Caco-2 (cell line): ENCODE measurements around the gene ITPR1. TPM values are rescaled to one million over a fixed set of nuclear protein-coding genes. Genes with fewer than 3 reads are reported as not detected.

ENCODE experiments used
- BruUV-seq: library from RNA; stranded (reverse); fragments of 400-500 nt; replicated peaks from 2 replicates; lab custom pipeline; 2021; lab: Mats Ljungman, UMichigan
- CTCF ChIA-PET: fragments of 300-600 bp; sonication (Branson Sonifier 250); formaldehyde crosslinking; loops from one replicate; lab custom pipeline; 2022; ENCODE audit warnings: antibody characterized with exemption; lab: Charles Lee
- POLR2A ChIA-PET: fragments of 300-600 bp; sonication (Branson Sonifier 250); formaldehyde crosslinking; loops from one replicate; lab custom pipeline; 2022; ENCODE audit warnings: antibody characterized with exemption; lab: Charles Lee
- DNase-seq, 2 experiments: peaks; one replicate each; pipeline versions ENCODE4 v3.0.0 to v3.0.0-alpha.2; 2020 to 2022
- H3K27me3 ChIP-seq: replicated peaks from 2 replicates; pipeline ENCODE4 v1.6.0; 2011; ENCODE audit warnings: low read length; ENCODE audit not compliant: control insufficient read depth, insufficient read depth
- H3K36me3 ChIP-seq: 2 replicates; pipeline ENCODE4 v1.5.1; 2011; ENCODE audit warnings: low read length; ENCODE audit not compliant: control insufficient read depth, insufficient read depth
- H3K4me1 ChIP-seq: fragments of 250-450 bp; sonication (Bioruptor Pico); 2 replicates; pipeline ENCODE4 v1.5.1; 2020; ENCODE audit warnings: mild to moderate bottlenecking
- H3K4me3 ChIP-seq: 2 replicates; pipeline ENCODE4 v1.5.1; 2011; ENCODE audit warnings: low read depth, mild to moderate bottlenecking, control low read depth, low read length
- H3K9me3 ChIP-seq: fragments of 250-450 bp; sonication (Bioruptor Pico); 2 replicates; pipeline ENCODE4 v1.5.1; 2020; ENCODE audit warnings: mild to moderate bottlenecking, moderate library complexity
- H3K27ac Mint-ChIP-seq: one replicate; pipeline ENCODE4 v1.8.0; 2022; ENCODE audit warnings: mixed read lengths; ENCODE audit not compliant: unreplicated experiment
- H3K27me3 Mint-ChIP-seq: one replicate; pipeline ENCODE4 v1.8.0; 2022; ENCODE audit warnings: mixed read lengths; ENCODE audit not compliant: insufficient read depth, unreplicated experiment
- H3K36me3 Mint-ChIP-seq: one replicate; pipeline ENCODE4 v1.8.0; 2022; ENCODE audit warnings: mild to moderate bottlenecking, mixed read lengths; ENCODE audit not compliant: insufficient read depth, unreplicated experiment
- H3K4me1 Mint-ChIP-seq: one replicate; pipeline ENCODE4 v1.8.0; 2022; ENCODE audit warnings: low read depth, mixed read lengths; ENCODE audit not compliant: unreplicated experiment
- H3K4me3 Mint-ChIP-seq: one replicate; pipeline ENCODE4 v1.8.0; 2022; ENCODE audit warnings: mild to moderate bottlenecking, moderate library complexity, mixed read lengths; ENCODE audit not compliant: unreplicated experiment
- H3K9me3 Mint-ChIP-seq: one replicate; pipeline ENCODE4 v1.8.0; 2022; ENCODE audit warnings: mixed read lengths; ENCODE audit not compliant: unreplicated experiment
- CTCF ChIP-seq, 2 experiments: fragments of 200-600 bp in 1 of 2; IDR thresholded peaks; 1 replicate in 1 of 2; 2 replicates in 1 of 2; pipeline versions ENCODE4 v1.5.1 to v1.8.0; 2011 to 2022; ENCODE audit warnings: antibody characterized with exemption in 1 of 2, control low read depth in 1 of 2, inconsistent platforms in 1 of 2, low read depth in 1 of 2, low read length in 1 of 2, mild to moderate bottlenecking in 1 of 2, moderate library complexity in 1 of 2; ENCODE audit not compliant: insufficient read depth in 1 of 2, severe bottlenecking in 1 of 2, unreplicated experiment in 1 of 2
- intact Hi-C: fragments of 100-400 bp; cut with micrococcal nuclease; formaldehyde crosslinking; loops from one replicate; pipeline ENCODE4 v1.10.0; 2022; ENCODE audit not compliant: unreplicated experiment
- total RNA-seq: library from RNA; stranded (reverse); gene quantifications from 2 replicates; pipeline ENCODE4 v1.2.3, GENCODE V29; 2022

The ITPR1 gene
- total RNA-seq, 1 experiment from 2014 or later, result 10.4 TPM

- H3K4me3 ChIP-seq, result no peak overlapping the region
- TF ChIP-seq CTCF (IDR thresholded peaks at IDR 0.05; ENCODE audit: insufficient read depth in 1 of 2, low read depth in 1 of 2, low read length in 1 of 2, severe bottlenecking in 1 of 2, unreplicated experiment in 1 of 2), result no peak
- no peak for DNase-seq
- no peaks in the 10 kb centered on the region for H3K9me3 ChIP-seq
- Mint-ChIP-seq H3K36me3 (no peaks in the 10 kb centered on the region), H3K4me3 (no peak overlapping the region), H3K9me3 (no peaks in the 10 kb centered on the region), H3K4me1 (peaks cover 13% of the 10 kb centered on the region), H3K27ac (no peak overlapping the region), H3K27me3 (no peaks in the 10 kb centered on the region)
- no TSS peak for BruUV-seq
- intact Hi-C loops, result loop anchor here (5.0 kb wide), 2 partner anchors 115 to 150 kb away; partner anchors contain the start of gene BHLHE40
- no peaks in the 10 kb centered on the region for H3K36me3 ChIP-seq
- peaks cover 18% of the 10 kb centered on the region for H3K4me1 ChIP-seq
- ChIA-PET POLR2A (no interaction called here), CTCF (interaction anchor here (0.6 kb wide), 1 partner anchor 16 kb away, joined by 4 read pairs; no protein-coding TSS in a partner anchor)
- no peaks in the 10 kb centered on the region for H3K27me3 ChIP-seq
These were observed 334.6 kb downstream of the ITPR1 start for GRCh38 chr3:4827767-4828166.

- no peak overlapping the region for H3K27ac Mint-ChIP-seq
These were observed 335.3 kb downstream of the ITPR1 start for GRCh38 chr3:4828279-4829030.

GRCh38 chr3:4829031-4829394, 335.9 kb downstream of the ITPR1 start:
- no peaks in the 10 kb centered on the region for H3K27me3 ChIP-seq
- no peak for DNase-seq
- ChIA-PET POLR2A (no interaction called here), CTCF (no interaction called here)
- H3K27ac Mint-ChIP-seq, result no peak overlapping the region
- no peaks in the 10 kb centered on the region for H3K27me3 Mint-ChIP-seq
- BruUV-seq, result no TSS peak
- no peaks in the 10 kb centered on the region for H3K9me3 Mint-ChIP-seq
- no peak overlapping the region for H3K4me3 Mint-ChIP-seq
- intact Hi-C loops, result loop anchor here (5.0 kb wide), 2 partner anchors 117 to 148 kb away; partner anchors contain the start of gene BHLHE40
- no peaks in the 10 kb centered on the region for H3K9me3 ChIP-seq
- H3K4me1 ChIP-seq, result peaks cover 18% of the 10 kb centered on the region
- H3K4me1 Mint-ChIP-seq, result peaks cover 13% of the 10 kb centered on the region
- no peak overlapping the region for H3K4me3 ChIP-seq
- H3K36me3 Mint-ChIP-seq, result no peaks in the 10 kb centered on the region
- no peak for TF ChIP-seq CTCF (IDR thresholded peaks at IDR 0.05; ENCODE audit: insufficient read depth in 1 of 2, low read depth in 1 of 2, low read length in 1 of 2, severe bottlenecking in 1 of 2, unreplicated experiment in 1 of 2)
- no peaks in the 10 kb centered on the region for H3K36me3 ChIP-seq

More at GRCh38 chr3:4828279-4829030, 335.3 kb downstream of the ITPR1 start:
- BruUV-seq, result no TSS peak
- H3K4me1 Mint-ChIP-seq, result peaks cover 13% of the 10 kb centered on the region
- Histone ChIP-seq H3K9me3 (no peaks in the 10 kb centered on the region), H3K4me1 (peaks cover 18% of the 10 kb centered on the region), H3K27me3 (no peaks in the 10 kb centered on the region), H3K36me3 (no peaks in the 10 kb centered on the region), H3K4me3 (no peak overlapping the region)
- H3K27me3 Mint-ChIP-seq, result no peaks in the 10 kb centered on the region
- H3K9me3 Mint-ChIP-seq, result no peaks in the 10 kb centered on the region
- intact Hi-C loops, result loop anchor here (5.0 kb wide), 2 partner anchors 116 to 149 kb away; partner anchors contain the start of gene BHLHE40
- TF ChIP-seq CTCF (IDR thresholded peaks at IDR 0.05; ENCODE audit: insufficient read depth in 1 of 2, low read depth in 1 of 2, low read length in 1 of 2, severe bottlenecking in 1 of 2, unreplicated experiment in 1 of 2), result no peak
- H3K36me3 Mint-ChIP-seq, result no peaks in the 10 kb centered on the region
- DNase-seq, result no peak
- POLR2A ChIA-PET, result no interaction called here
- CTCF ChIA-PET, result no interaction called here
- H3K4me3 Mint-ChIP-seq, result no peak overlapping the region
